Lung (tissue), 12 donors: ENCODE data around the gene EHBP1. TPM values are rescaled to one million over a fixed set of nuclear protein-coding genes. Genes with fewer than 3 reads are reported as not detected.

Experiments
- ATAC-seq: fragments of 200-7000 bp; cut with Tn5 transposase; one replicate; pipeline ENCODE4 v1.9.1; 2020; ENCODE audit warnings: moderate number of reproducible peaks; ENCODE audit not compliant: insufficient read depth, low FRiP score
- DNase-seq, 3 donors: peaks; one replicate each; pipeline ENCODE4 v3.0.0-alpha.2; 2013 to 2017
- H3K27ac ChIP-seq, 2 donors: one replicate each; pipeline ENCODE4 v1.5.1; 2013; ENCODE audit warnings: mild to moderate bottlenecking in 2 of 2, moderate library complexity in 2 of 2, control low read depth in 1 of 2, inconsistent platforms in 1 of 2, low read depth in 1 of 2, low read length in 1 of 2
- H3K27me3 ChIP-seq, 3 donors: one replicate each; pipeline ENCODE4 v1.5.1; 2013; ENCODE audit warnings: low read length in 2 of 3; ENCODE audit not compliant: control insufficient read depth in 3 of 3, insufficient read depth in 3 of 3
- H3K36me3 ChIP-seq, 4 donors: one replicate each; pipeline ENCODE4 v1.5.1; 2013; ENCODE audit warnings: low read length in 4 of 4, mild to moderate bottlenecking in 1 of 4, moderate library complexity in 1 of 4; ENCODE audit not compliant: control insufficient read depth in 4 of 4, insufficient read depth in 4 of 4
- H3K4me1 ChIP-seq, 5 donors: one replicate each; pipeline ENCODE4 v1.5.1; 2013; ENCODE audit warnings: low read length in 5 of 5, mild to moderate bottlenecking in 2 of 5, moderate library complexity in 1 of 5; ENCODE audit not compliant: control insufficient read depth in 5 of 5, insufficient read depth in 5 of 5
- H3K4me3 ChIP-seq: one replicate; pipeline ENCODE4 v1.5.1; 2013; ENCODE audit warnings: mild to moderate bottlenecking, control low read depth, moderate library complexity
- H3K9ac ChIP-seq, 2 donors: one replicate each; pipeline ENCODE4 v1.5.1; 2013; ENCODE audit warnings: low read length in 2 of 2, control low read depth in 1 of 2; ENCODE audit not compliant: insufficient read depth in 1 of 2
- H3K9me3 ChIP-seq, 4 donors: one replicate each; pipeline ENCODE4 v1.5.1; 2013; ENCODE audit warnings: low read length in 3 of 4, mild to moderate bottlenecking in 1 of 4, moderate library complexity in 1 of 4; ENCODE audit not compliant: control insufficient read depth in 4 of 4, insufficient read depth in 3 of 4
- CTCF ChIP-seq: IDR thresholded peaks from 2 replicates; pipeline ENCODE4 v1.5.1; 2012; ENCODE audit warnings: mild to moderate bottlenecking; ENCODE audit errors: control extremely low read depth, extremely low read depth
- WGBS, 2 donors: extraction: QIAGEN DNeasy Blood & Tissue Kit; methylation state at CpG; one replicate each; pipeline ENCODE4 v1.1.7; 2013; 5-methylcytosine and 5-hydroxymethylcytosine counted together
- polyA plus RNA-seq, 2 donors: library from polyadenylated mRNA; stranded (reverse); fragments of 200-250 nt; gene quantifications; one replicate each; pipeline ENCODE4 v1.2.1, GENCODE V29; 2013
- total RNA-seq, 2 donors: library from RNA; depleted of rRNA in 1 of 2; stranded (reverse); fragments of >200 nt in 1 of 2; gene quantifications; one replicate each; pipeline ENCODE4 v1.2.1, GENCODE V29; 2014 to 2021
- donor health status: control.
- donor health status: control.
- donor health status: Bipolar disorder and iron deficiency.
- donor health status: healthy.
- donor health status: DM: yes; HTN: yes; CAD: no.

The EHBP1 gene
- total and polyA plus RNA-seq, 4 donors = 7.9 to 83.2 (median 22.7) TPM

GRCh38 chr2:62733546-62733945 is 28.0 kb downstream of the EHBP1 start:
- H3K4me1 ChIP-seq = peaks cover 0 to 3% (median 0%) of the 10 kb centered on the region in 5 donors
- H3K4me3 ChIP-seq = no peak overlapping the region
- ATAC-seq (no peak), DNase-seq (no peak)
- no peak overlapping the region for H3K9ac ChIP-seq
- H3K36me3 ChIP-seq = no peaks in the 10 kb centered on the region
- 79 to 88% methylated on average over 1 of the region's 1 CpG for WGBS, 2 donors
- peaks cover 0 to 13% (median 0%) of the 10 kb centered on the region in 4 donors for H3K9me3 ChIP-seq
- no peak for TF ChIP-seq CTCF
- no peak overlapping the region for H3K27ac ChIP-seq
- H3K27me3 ChIP-seq = no peaks in the 10 kb centered on the region

- 77 to 87% methylated on average over 6 of the region's 6 CpGs for WGBS, 2 donors
These were observed 31.5 kb downstream of the EHBP1 start for GRCh38 chr2:62736899-62737559.

GRCh38 chr2:62738981-62739936 is 33.7 kb downstream of the EHBP1 start:
- Histone ChIP-seq H3K4me1 (peaks cover 0 to 7% (median 0%) of the 10 kb centered on the region in 5 donors), H3K36me3 (no peaks in the 10 kb centered on the region), H3K27ac (no peak overlapping the region), H3K27me3 (no peaks in the 10 kb centered on the region), H3K9me3 (no peaks in the 10 kb centered on the region), H3K9ac (no peak overlapping the region), H3K4me3 (no peak overlapping the region)
- DNase-seq (no peak), ATAC-seq (no peak)
- TF ChIP-seq CTCF = no peak
- WGBS, 2 donors = 70 to 79% methylated on average over 2 of the region's 2 CpGs

More at GRCh38 chr2:62736899-62737559, 31.5 kb downstream of the EHBP1 start:
- ATAC-seq = no peak
- H3K9ac ChIP-seq = no peak overlapping the region
- no peak for DNase-seq
- peaks cover 0 to 7% (median 0%) of the 10 kb centered on the region in 5 donors for H3K4me1 ChIP-seq
- peaks cover 0 to 4% (median 0%) of the 10 kb centered on the region in 4 donors for H3K9me3 ChIP-seq
- no peaks in the 10 kb centered on the region for H3K27me3 ChIP-seq
- no peak overlapping the region for H3K27ac ChIP-seq
- no peak overlapping the region for H3K4me3 ChIP-seq
- no peaks in the 10 kb centered on the region for H3K36me3 ChIP-seq
- TF ChIP-seq CTCF = no peak
